Suprapubic skin (tissue), 4 donors: ENCODE data around the gene EXTL1.

Source experiments
- POLR2A ChIP-seq, 2 donors: fragments of 450-650 bp; IDR thresholded peaks; one replicate each; pipeline ENCODE4 v1.6.1; 2017; ENCODE audit warnings: antibody characterized with exemption in 2 of 2, mild to moderate bottlenecking in 2 of 2, moderate library complexity in 2 of 2
- POLR2AphosphoS5 ChIP-seq, 3 donors: sonication (generic); formaldehyde crosslinking; IDR thresholded peaks; one replicate each; pipeline ENCODE4 v1.6.1; 2017; ENCODE audit warnings: antibody characterized with exemption in 3 of 3
- TF ChIP-seq, protein P1 (sequence below), 2 donors: fragments of 200-600 bp in 1 of 2; fragments of 450-650 bp in 1 of 2; sonication (generic) in 1 of 2; IDR thresholded peaks; one replicate each; pipeline ENCODE4 v1.5.1; 2016 to 2019; ENCODE audit warnings: antibody characterized with exemption in 2 of 2, mild to moderate bottlenecking in 1 of 2, moderate library complexity in 1 of 2

GRCh38 chr1:26070296-26070962, 48.9 kb downstream of the EXTL1 start:
- TF ChIP-seq POLR2AphosphoS5 (IDR thresholded peaks at IDR 0.05): no peak
- TF ChIP-seq, protein P1, sequence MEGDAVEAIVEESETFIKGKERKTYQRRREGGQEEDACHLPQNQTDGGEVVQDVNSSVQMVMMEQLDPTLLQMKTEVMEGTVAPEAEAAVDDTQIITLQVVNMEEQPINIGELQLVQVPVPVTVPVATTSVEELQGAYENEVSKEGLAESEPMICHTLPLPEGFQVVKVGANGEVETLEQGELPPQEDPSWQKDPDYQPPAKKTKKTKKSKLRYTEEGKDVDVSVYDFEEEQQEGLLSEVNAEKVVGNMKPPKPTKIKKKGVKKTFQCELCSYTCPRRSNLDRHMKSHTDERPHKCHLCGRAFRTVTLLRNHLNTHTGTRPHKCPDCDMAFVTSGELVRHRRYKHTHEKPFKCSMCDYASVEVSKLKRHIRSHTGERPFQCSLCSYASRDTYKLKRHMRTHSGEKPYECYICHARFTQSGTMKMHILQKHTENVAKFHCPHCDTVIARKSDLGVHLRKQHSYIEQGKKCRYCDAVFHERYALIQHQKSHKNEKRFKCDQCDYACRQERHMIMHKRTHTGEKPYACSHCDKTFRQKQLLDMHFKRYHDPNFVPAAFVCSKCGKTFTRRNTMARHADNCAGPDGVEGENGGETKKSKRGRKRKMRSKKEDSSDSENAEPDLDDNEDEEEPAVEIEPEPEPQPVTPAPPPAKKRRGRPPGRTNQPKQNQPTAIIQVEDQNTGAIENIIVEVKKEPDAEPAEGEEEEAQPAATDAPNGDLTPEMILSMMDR (IDR thresholded peaks at IDR 0.05): no peak
- no peak for TF ChIP-seq POLR2A (IDR thresholded peaks at IDR 0.05)
